ENCODE measurements around the gene TSPAN18.

The TSPAN18 gene

GRCh38 chr11:44777209-44778194, 50.7 kb downstream of the TSPAN18 start:
- no peak for TF ChIP-seq CTCF (IDR thresholded peaks at IDR 0.05; ENCODE audit: low read depth, low read length)
- in situ Hi-C loops (cut with HindIII; ENCODE audit: low sequenced_read_pairs): no loop called here
- no peak for DNase-seq (ENCODE audit: low read depth, low spot score)
- no peak overlapping the region for H3K4me3 ChIP-seq (ENCODE audit: low read depth, low read length)

- TF ChIP-seq CTCF (IDR thresholded peaks at IDR 0.05; ENCODE audit: low read depth, low read length): no peak
- DNase-seq (ENCODE audit: low read depth, low spot score): no peak
- in situ Hi-C loops (cut with HindIII; ENCODE audit: low sequenced_read_pairs): no loop called here
- H3K4me3 ChIP-seq (ENCODE audit: low read depth, low read length): no peak overlapping the region
Measured at GRCh38 chr11:44778195-44779100, 51.7 kb downstream of the TSPAN18 start.

- no peak overlapping the region for H3K4me3 ChIP-seq (ENCODE audit: low read depth, low read length)
- in situ Hi-C loops (cut with HindIII; ENCODE audit: low sequenced_read_pairs): no loop called here
- TF ChIP-seq CTCF (IDR thresholded peaks at IDR 0.05; ENCODE audit: low read depth, low read length): no peak
- no peak for DNase-seq (ENCODE audit: low read depth, low spot score)
Measured at GRCh38 chr11:44779736-44780520, 53.2 kb downstream of the TSPAN18 start.

GRCh38 chr11:44780940-44781631, 54.3 kb downstream of the TSPAN18 start:
- TF ChIP-seq CTCF (IDR thresholded peaks at IDR 0.05; ENCODE audit: low read depth, low read length): no peak
- DNase-seq (ENCODE audit: low read depth, low spot score): no peak
- no peak overlapping the region for H3K4me3 ChIP-seq (ENCODE audit: low read depth, low read length)
- in situ Hi-C loops (cut with HindIII; ENCODE audit: low sequenced_read_pairs): no loop called here

- no peak for TF ChIP-seq CTCF (IDR thresholded peaks at IDR 0.05; ENCODE audit: low read depth, low read length)
- DNase-seq (ENCODE audit: low read depth, low spot score): no peak
- in situ Hi-C loops (cut with HindIII; ENCODE audit: low sequenced_read_pairs): no loop called here
- no peak overlapping the region for H3K4me3 ChIP-seq (ENCODE audit: low read depth, low read length)
Measured at GRCh38 chr11:44781655-44782054, 54.9 kb downstream of the TSPAN18 start.
